ENCODE measurements around the gene DNAJC16.
"Not testable (repeated sequence)": the region's sequence is repeated elsewhere in the genome, so short reads cannot be mapped to it uniquely, and the experiment has no call there.

The DNAJC16 gene

DNA sequence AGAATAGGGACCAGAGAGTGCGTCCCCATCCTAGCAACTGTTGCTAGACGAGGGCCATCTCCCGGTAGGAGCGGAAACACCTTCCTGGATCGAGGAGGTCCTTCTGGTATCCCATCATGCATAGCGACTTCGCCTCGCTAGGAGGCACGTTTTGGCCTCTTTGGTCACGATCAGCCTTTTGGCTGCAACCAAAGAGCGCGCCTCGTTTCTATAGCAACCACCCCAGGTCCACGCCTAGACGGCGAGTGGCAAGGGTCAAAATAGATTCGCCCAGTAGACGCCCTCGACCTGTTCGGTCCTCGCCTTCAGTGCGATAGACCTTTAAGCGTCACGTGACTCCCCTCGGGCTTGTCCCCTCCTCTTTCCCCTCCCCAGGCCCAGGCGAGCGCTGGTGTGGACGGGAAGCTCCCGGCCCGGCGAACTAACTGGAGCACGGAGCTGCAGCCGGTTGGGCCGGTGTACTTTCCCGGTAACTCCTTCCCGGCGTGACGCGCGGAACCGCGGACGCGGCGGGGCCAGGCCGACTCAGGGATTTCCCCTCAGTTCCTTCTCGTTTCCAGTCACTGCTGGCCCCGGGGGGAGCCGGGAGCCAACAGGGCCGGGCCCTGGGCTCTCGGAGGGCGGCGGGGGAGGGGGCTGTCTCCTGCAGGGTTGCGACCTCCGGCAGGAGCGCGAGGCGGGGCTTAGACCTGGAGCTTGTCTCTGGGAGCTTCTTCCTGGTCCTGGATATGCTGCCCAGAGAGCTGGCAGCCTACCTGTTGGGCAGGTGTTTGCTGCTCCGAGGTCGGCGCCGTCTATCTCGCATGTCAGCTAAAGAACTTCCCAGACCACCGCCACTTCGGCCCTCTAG, at the start of gene DNAJC16:
Gene DNAJC16, plus strand, starts transcription at position 359 of the 850 bp plus-strand sequence. CDS start 2,258 bp downstream, outside the sequence.
- DNase-seq, result peak; percentile 100

DNA sequence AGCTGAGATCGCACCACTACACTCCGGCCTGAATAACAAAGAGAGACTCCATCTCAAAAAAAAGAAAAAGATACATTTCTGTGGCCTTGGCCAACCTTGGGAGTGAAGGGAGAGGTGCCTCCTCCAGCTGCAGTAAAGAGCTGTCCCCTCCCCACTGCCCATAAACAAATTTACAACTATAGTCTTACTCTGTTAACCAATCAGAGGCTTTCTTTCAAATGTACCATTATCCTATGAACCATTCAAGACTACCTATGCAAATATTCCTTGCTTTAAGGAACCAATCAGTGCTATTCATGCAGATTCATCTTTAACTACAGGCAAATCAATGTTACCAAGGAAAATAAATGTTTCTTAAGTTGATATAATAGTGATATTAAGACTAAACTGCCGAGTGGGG, 49.7 kb upstream of the DNAJC16 start:
- no peak for DNase-seq

DNA sequence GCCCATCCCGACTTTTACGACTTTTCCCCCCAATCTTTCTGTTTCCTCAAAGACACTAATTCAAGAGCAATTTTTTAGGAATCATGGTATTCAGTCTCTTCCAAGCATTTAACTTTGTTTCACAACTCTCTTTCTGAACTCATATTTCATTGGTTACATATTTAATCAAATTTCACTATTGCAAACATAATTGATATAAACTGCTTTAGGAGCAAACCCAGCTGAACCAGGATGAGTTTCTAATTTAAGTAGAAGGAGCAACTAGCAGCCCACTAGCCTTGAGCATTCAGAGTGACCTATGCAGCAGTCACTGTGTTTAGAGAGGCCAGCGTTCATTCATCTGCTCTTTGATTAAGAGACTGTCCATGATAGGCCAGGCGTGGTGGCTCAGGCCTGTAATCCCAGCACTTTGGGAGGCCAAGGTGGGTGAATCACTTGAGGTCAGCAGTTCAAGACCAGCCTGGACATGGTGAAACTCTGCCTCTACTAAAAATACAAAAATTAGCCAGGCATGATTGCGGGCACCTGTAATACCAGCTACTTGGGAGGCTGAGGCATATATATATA, 48.9 kb upstream of the DNAJC16 start:
- no peak for DNase-seq

DNA sequence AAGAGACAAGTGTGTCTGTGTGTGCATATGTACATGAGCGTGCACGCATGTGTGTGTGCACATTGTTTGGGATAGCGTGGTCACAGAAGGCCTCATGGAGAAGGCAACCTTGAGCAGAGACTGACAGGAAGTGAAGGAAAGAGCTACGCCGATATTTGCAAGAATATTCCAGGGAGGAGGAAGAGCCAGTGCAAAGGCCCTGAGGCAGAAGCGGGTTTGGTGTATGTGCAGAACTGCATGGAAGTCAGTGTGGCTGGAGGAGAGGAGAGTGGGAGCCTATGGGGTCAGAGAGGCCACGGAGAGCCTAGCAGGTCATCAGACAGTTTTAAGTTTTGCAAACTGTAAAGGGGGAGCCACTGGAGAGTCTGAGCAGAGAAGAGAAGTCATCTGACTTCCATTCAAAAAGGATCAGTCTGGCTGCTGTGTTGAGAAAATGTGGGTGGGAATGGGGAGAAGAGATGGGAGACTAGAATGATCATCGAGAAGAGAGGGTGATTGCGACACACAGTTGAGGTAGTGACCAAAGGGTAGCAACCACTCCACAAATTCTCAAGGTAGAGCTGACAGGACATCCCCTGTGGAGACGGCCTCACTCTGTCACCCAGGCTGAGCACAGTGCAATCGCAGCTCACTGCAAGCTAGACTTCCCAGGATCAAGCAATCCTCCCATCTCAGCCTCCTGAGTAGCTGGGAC, 46.8 kb upstream of the DNAJC16 start:
- DNase-seq, result no peak

DNA sequence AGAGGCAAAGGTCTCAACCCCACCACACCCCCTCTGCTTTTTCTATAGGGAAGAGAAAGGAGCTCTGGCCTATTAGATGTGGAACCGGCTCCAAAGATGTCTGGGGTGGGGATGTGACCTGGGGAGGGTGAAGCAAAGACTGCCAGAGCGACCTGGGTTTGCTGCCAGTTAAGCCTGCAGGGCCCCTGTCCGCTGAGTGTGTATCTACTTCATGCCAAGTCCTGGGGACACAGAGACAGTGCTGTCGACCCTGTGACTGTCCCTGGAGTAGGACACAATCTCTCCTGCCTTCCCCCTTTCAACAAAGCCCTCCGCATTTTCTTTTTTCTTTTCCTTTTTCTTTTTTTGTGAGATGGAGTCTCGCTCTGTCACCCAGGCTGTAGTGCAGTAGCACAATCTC, 44.2 kb upstream of the DNAJC16 start:
- not testable (repeated sequence) for DNase-seq

DNA sequence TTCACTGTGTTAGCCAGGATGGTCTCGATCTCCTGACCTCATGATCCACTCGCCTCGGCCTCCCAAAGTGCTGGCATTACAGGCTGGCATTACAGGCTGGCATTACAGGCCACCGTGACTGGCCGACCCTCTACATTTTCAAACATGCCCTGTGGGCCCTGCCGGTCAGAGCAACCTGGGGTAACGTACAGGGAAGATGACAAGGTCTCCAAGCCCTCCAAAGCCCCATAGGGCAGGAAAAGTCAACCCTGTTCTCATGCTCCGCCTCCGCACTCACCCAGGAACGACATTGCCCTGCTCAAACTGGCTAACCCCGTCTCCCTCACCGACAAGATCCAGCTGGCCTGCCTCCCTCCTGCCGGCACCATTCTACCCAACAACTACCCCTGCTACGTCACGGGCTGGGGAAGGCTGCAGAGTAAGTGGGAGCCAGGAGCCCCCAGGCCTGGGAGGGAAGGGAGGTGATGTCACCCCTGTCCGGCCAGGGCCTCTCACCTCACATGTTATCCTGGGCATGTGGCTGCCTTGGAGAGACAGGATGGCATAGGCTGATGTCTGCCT, 43.6 kb upstream of the DNAJC16 start:
- DNase-seq, result not testable (repeated sequence)

DNA sequence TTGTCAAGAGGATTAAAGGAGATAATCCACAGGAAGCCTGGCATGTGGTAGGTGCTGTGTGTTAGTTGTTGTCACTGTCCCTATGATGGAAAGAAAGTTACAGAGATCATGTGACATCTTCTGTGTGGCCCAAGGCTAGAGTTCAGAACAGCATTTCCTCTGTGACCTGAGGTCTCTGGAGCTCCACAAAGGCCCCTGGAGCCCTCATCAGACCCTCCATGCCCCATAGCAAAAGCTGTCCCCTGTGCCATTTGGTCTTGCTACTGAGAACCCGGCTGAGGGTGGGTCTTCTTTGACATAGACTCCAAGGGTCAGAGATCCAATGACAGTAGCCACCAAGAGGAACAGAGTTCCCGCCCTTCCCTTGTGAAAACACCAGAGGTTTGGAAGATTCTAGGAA, 42.7 kb upstream of the DNAJC16 start:
- DNase-seq, result no peak

DNA sequence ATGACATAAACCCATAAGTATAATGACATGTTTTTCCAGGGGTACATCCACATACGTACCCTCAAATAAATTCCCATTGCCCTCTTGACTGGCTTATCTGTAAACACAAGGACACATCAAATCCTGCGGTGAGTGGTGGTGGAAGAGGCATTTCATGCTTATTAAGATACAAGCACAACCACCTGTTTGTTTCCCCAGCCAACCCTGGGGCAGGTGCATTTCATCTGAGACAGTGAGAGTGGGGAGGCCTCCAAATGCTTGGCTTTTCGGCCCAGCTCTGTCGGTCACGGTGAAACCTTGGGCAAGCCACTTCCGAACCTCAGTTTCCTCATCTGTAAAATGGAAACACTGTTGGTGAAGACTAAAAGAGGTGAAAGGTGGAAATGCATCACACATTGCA, 42.2 kb upstream of the DNAJC16 start:
- DNase-seq, result not testable (repeated sequence)

DNA sequence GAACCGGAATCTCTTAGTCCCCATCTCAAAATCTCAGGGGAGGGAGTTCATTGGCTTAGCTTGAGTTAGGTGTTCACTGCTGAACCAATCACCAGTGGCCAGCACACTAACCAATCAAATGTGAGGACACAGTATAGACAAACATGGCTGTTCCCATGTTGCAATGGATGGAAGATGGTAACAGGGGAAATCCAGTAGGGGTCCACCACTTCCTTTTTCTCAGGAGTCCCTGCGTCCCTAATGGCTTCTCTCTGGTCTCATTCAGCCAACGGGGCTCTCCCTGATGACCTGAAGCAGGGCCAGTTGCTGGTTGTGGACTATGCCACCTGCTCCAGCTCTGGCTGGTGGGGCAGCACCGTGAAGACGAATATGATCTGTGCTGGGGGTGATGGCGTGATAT, 41.0 kb upstream of the DNAJC16 start:
- DNase-seq, result no peak

DNA sequence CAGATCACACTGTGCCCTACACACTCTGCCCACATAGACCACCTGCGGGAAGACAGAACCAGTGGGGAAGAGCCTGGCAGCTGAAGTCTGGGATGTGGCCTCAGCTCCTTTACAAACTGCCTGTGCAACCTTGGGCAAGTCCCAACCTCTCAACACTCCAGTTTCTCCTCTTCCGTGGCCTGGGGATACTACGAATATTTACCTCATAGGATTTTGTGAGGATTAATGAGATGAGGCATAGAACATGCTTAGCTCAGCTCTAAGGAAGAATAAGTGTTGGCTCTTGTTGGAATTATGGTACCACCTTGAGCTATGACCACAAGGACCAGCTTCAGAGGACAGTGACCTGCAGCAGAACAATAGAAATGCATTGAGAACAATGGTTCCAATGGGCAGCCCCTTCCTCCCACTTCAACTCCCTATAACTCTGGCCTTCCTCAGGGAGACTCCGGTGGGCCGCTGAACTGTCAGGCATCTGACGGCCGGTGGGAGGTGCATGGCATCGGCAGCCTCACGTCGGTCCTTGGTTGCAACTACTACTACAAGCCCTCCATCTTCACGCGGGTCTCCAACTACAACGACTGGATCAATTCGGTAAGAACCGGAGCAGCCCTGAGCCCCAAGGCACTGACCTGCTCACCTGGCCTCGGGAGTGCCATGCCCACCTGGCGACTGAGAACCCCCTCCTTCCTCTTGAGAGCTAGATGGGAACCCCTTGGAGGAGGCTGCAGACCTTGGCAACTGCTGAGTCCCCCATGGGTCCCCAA, 39.6 kb upstream of the DNAJC16 start:
- not testable (repeated sequence) for DNase-seq

DNA sequence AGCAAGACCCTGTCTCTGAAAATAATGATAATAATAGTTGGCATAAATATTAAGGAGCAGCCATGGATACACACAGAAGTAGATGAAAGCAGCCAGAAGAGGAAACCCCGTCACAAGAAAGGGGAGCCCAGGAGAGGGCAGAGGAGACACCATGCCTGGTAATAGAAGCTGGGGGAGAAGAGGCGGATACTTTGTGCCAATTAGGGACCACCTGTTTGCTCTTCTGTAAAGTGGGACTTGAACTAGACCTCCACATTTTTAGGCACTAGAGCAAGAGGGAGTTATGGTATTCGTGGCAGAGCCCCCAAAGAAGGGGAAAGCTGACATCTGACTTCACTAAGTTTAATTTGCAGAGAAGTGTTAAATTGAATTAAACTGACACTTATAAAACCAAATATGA, 38.3 kb upstream of the DNAJC16 start:
- DNase-seq, result no peak

DNA sequence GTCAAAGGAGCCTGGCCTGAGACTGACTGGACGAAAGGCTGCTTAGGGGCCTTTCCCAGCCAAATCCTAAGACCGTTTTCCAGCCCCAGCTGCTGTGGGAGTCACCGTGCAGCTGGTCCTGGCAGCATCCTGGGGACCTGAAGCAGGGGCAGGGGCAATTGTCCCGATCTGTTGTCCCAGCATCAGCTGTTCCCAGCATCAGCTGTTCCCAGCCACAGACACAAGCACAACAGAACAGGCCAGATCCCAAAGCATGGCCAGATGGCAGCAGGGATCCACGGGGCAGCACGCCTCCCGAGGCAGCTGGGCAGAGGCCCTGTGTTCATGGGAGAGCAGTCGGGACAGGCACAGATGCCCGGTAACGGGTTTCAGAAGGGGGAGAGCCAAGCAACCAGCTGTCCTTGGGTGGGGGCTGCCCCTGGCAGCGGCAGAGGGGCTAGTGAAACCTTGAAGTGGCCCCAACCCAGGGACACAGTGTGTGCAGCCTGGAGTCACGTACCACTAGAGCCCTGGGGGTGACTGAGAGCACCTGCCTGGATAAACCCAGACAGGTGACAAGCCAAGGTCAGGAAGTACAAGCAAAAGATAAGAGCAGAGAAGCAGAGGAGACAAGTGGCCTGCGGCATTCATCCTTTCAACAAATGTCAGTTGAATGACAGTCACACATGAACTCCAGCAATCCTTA, 37.5 kb upstream of the DNAJC16 start:
- DNase-seq, result peak; percentile 91

DNA sequence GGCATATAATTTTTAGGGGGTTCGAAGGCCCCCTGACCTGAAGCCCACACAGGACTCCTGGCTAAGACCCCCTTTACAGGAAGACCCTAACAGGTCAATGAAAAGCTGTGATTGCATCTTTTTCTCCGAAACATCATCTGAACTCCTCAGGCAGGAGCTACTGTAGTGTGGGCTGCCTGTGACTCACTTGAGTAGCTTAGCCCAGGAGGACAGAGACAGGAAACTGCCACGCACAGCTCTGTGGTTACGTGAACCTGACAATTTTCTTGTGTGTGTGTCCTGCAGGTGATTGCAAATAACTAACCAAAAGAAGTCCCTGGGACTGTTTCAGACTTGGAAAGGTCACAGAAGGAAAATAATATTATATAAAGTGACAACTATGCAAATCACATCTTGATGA, 35.6 kb upstream of the DNAJC16 start:
- DNase-seq, result not testable (repeated sequence)

DNA sequence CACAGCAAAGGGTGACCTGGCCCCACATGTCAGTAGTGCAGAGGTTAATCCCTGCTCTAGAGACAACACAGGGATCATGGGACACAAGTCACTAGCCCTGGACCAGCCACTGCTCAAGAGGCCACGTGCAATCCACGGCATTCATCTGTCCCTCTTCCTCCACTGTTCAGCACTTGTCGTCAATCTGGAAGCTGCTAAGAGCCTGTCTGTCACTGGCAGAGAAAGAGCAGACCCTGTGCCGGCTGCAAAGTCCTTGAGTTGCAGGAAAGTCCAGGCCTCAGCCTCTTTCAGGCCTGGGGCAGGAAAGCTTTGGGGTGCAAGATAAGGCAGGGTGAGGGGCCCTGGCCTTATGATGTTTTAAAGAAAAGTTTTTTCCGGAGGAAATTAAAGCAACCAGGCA, 34.1 kb upstream of the DNAJC16 start:
- DNase-seq, result no peak

DNA sequence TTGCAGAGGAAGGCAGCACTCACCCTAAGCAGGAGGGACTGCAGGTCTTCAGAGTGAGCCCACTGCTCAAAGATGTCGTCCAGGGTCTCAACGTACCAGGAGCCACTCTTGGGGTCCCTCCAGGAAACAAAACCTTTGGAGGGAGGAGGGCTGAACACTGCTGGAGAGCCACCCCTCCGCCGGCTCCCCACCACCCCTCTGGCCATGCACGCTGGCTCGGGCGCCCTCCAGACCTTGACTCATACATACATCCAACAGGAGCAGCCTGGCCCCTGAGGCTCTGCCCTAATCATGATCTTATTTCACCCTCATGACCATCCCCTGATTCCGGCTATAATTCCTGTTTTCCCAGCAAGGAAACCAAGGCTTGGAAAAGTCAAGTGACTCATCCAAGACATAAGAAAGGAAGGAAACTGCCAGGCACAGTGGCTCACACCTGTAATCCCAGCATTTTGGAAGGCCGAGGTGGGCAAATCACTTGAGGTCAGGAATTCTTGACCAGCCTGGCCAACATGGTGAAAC, 32.7 kb upstream of the DNAJC16 start:
- DNase-seq, result no peak

DNA sequence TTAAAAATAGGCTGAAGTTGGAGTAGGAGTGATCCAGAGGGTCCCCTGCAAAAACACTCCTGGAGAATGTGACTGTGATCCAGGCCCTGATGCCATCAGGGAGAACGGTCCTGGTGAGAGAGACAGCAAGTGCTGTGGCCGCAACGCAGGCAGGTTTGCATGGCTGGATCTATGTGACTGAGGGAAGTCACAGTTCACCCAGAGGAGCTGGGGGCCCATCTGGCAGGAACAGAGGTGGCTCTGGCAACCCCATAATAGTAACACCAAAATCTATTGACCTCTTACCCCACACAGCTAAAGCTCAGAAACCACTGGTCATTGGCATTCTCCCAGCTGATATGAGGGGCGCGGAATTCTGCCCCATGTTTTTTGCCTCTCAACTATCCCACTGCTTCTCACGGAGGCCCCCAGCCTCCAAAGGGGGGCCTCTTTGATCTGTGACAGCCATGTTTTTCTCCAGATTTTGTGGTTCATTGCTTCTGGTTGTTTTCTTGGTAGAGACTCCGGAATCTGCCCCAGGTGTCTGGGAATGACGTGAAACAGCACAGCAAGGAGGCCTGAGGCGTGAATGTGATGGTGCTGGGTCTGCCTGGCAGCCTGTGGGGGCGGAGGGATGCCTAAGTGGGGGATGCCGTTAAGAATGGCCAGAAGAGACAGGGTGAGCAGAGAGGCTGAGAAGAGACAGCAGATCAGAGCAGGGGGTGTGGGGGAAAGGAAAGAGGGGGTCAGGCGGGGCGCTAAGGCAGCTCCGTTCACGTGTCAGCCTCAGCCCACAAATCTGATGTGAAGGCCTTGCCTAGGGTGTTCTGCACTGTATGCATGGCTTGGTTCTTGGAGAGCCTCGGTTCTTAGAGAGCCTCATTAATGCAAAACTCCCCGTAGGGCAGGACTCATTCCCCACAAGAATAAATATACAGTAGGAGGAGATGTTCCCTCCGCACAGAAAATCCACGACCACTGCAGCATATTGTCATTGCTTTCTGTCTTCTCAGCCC, 26.2 kb upstream of the DNAJC16 start:
- DNase-seq, result no peak

DNA sequence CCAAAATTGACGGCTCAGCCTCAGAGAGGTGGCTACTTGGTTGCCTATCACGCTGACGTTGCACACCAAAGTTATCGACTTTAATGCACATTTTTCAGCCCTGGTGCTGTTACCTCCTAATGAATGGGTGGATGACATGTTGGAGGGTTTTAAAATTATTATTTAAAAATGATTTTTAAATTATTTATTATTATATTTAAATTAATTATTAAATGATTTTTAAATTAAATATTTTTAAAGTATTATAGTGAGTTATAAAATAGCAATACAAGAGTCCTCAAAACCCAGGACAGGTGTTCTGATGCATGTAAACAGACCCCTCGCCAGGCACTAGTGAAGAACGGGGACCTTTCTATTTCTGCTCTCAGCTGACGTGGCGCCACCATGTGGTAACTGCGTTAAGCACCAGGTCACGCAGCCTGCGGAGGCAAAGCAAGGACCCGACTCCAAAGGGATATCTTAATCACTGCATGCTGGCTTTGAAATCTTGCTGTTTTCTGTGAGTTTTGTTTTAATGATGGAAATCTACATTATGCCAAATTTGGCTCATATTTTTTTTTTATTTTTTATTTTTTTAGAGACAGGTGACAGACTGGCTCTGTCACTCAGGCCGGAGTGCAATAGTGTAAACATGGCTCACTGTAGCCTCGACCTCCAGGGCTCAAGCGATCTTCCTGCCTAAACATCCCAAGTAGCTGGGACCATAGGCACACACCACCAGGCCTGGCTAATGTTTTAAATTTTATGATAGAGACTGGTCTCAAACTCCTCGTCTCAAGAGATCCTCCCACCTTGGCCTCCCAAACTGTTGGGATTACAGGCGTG, 25.2 kb upstream of the DNAJC16 start:
- DNase-seq, result no peak

DNA sequence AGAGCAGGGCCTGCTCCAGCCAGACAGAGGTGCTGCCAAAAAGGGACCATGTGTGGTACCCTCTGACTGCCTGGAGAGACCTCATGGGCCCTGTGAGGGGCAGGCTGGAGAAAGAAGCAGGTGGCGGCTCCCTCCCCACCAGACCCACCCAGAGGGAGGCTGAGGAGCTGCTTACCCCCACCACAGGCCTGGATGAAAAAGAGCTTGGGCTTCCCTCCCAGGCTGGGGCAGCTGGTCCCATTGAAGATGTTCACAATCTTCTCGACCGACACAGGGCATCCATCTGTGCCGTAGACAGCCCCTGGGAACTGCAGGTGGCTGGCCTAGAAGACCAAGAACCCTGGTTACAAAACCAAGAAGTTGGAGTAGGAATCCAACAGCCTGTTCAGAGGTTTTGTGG, 22.2 kb upstream of the DNAJC16 start:
- DNase-seq, result no peak

DNA sequence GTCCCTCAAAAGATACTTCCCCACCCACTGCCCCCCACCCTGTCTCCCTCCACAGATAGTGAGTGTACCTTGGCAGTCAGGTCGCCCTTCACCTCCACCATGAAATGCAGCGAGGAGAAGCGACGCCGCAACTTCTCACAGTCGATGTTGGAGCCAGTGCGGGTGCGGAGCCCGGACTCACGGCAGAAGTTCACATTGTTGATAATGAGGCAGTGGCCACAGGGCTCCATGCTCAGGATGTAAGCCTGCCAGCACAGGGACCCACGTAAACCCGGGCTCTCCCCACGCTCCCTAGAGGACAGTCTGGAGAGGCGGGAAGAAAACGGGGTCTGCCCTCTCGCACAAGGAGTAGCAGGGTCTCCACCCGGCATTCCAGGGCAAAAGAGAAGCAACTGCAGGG, 19.8 kb upstream of the DNAJC16 start:
- DNase-seq, result no peak

DNA sequence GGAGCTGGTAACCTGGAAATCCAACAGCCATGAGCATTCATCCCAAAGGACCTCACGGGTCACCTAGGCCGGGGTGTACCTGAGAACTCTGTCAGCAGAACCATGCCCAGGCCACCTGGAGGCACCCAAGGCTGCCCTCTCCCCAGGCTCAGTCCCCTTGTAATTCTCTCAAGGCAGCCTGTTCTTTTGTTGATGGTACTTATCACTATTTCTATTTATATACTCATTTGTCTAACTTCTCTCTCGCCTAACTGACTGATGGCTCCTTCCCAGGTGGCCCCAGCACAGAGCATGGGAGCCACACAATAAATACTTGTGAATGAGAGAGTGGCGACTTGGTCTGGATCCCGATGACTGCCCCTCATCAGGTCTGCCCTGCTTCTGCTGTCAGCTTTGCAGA, 19.4 kb upstream of the DNAJC16 start:
- no peak for DNase-seq

Data from right hindlimb (tissue), 1 donor.